Heart left ventricle (tissue), 16 donors: ENCODE results near the gene PP2D1. TPM values are rescaled to one million over a fixed set of nuclear protein-coding genes. Genes with fewer than 3 reads are reported as not detected.

ENCODE experiments used
- ATAC-seq, 4 donors: fragments of 200-7000 bp; cut with Tn5 transposase; one replicate each; pipeline ENCODE4 v1.9.1; 2020 to 2022; ENCODE audit warnings: moderate library complexity in 4 of 4, mild to moderate bottlenecking in 3 of 4, moderate number of reproducible peaks in 1 of 4
- DNase-seq, 5 donors: peaks; one replicate each; pipeline ENCODE4 v3.0.0-alpha.2; 2020
- H3K27ac ChIP-seq, 12 donors: fragments of 200-600 bp; sonication (generic) in 4 of 12; one replicate each; pipeline versions ENCODE4 v1.5.0 to v1.8.0; 2016 to 2022; ENCODE audit warnings: mild to moderate bottlenecking in 2 of 12
- H3K27me3 ChIP-seq, 9 donors: fragments of 200-600 bp; sonication (generic) in 2 of 9; one replicate each; pipeline versions ENCODE4 v1.5.1 to v1.8.0; 2016 to 2022; ENCODE audit warnings: mild to moderate bottlenecking in 3 of 9
- H3K36me3 ChIP-seq, 9 donors: fragments of 200-600 bp; sonication (generic) in 2 of 9; one replicate each; pipeline versions ENCODE4 v1.5.0 to v1.8.0; 2018 to 2022; ENCODE audit warnings: mild to moderate bottlenecking in 2 of 9
- H3K4me1 ChIP-seq, 12 donors: fragments of 200-600 bp; sonication (generic) in 4 of 12; one replicate each; pipeline versions ENCODE4 v1.5.0 to v1.8.0; 2016 to 2022; ENCODE audit warnings: mild to moderate bottlenecking in 3 of 12
- H3K4me3 ChIP-seq, 12 donors: fragments of 200-600 bp; sonication (generic) in 4 of 12; one replicate each; pipeline versions ENCODE4 v1.5.0 to v1.8.0; 2017 to 2022; ENCODE audit warnings: mild to moderate bottlenecking in 9 of 12, moderate library complexity in 4 of 12
- H3K9me3 ChIP-seq, 12 donors: fragments of 200-600 bp; sonication (generic) in 4 of 12; one replicate each; pipeline versions ENCODE4 v1.5.0 to v1.8.0; 2016 to 2022; ENCODE audit warnings: mild to moderate bottlenecking in 1 of 12
- POLR2A ChIP-seq, 2 donors: fragments of 450-650 bp; IDR thresholded peaks; one replicate each; pipeline ENCODE4 v1.6.1; 2017; ENCODE audit warnings: antibody characterized with exemption in 2 of 2, mild to moderate bottlenecking in 2 of 2, moderate library complexity in 2 of 2
- WGBS, 4 donors: extraction: QIAGEN DNeasy Blood & Tissue Kit in 2 of 4; methylation state at CpG; one replicate each; pipeline versions ENCODE4 v1.1.5 to v1.1.7; 2013 to 2018; 5-methylcytosine and 5-hydroxymethylcytosine counted together
- intact Hi-C, 10 donors: fragments of 100-400 bp; cut with DNase I; formaldehyde crosslinking; loops; one replicate each; pipeline versions ENCODE4 v1.11.1 to v1.14.2; 2022
- long read RNA-seq, 3 donors: library from polyadenylated mRNA; unstranded; transcript quantifications; one replicate each; pipeline ENCODE4 v2.0.0, GENCODE V29; 2020 to 2021
- polyA plus RNA-seq, 2 donors: library from polyadenylated mRNA; stranded (reverse); fragments of 200-250 nt; gene quantifications; one replicate each; pipeline ENCODE4 v1.2.3, GENCODE V29; 2013
- total RNA-seq, 9 donors: library from RNA; depleted of rRNA in 2 of 9; stranded (reverse); fragments of >200 nt in 2 of 9; fragmentation: NEBNext Ultra II Directional in 3 of 9; extraction: Animal tissue kit (Norgen Biotek cat#: 25700) in 3 of 9; gene quantifications; one replicate each; pipeline versions ENCODE4 v1.1.0 to v1.2.4, GENCODE V29; 2016 to 2023
- TF ChIP-seq, protein P1 (sequence below), 12 donors: fragments of 200-600 bp; sonication (generic) in 4 of 12; IDR thresholded peaks; one replicate each; pipeline versions ENCODE4 v1.5.0 to v1.8.0; 2018 to 2022; ENCODE audit warnings: antibody characterized with exemption in 12 of 12, mild to moderate bottlenecking in 5 of 12
- donor health status: ischemic (EF 13 %, LVEDD 7.1; RV severe dilation, severe dysfunction).
- donor health status: healthy with polysubstance abuse.
- donor health status: DM: no; HTN: yes; CAD: no.
- donor health status: DM: no; HTN: no; CAD: no.
- donor health status: ischemic (EF 25% LVEDD 6.9; RV normal size, moderate dysfunction).
- donor health status: ischemic (EF 25% LVEDD 5.7; RV mildly dilated, moderate dysfunction).
- donor health status: healthy.
- donor health status: DM: yes; HTN: yes; CAD: no.
- donor health status: ischemic (EF 35%, LVEDD 5.7; RV mildly dilated, moderate dysfunction).
- donor health status: nonischemic (EF 11% LVEDD 7.7; RV severe dilation, severe dysfunction).
- donor health status: DM: yes; HTN: yes; CAD: no.
- donor health status: PGD.
- donor health status: ischemic (EF 29% LVEDD 5.4; RV normal size, mild dysfunction).
- donor health status: nonischemic (EF 23%, LVEDD 6.1; RV moderate dilation, normal function).

The PP2D1 gene
- total RNA-seq (not detected), polyA plus RNA-seq (not detected)
- long read RNA-seq, donor 1: 0 reads
- long read RNA-seq, donor 2: 0 reads
- long read RNA-seq, donor 3: 0 reads

DNA sequence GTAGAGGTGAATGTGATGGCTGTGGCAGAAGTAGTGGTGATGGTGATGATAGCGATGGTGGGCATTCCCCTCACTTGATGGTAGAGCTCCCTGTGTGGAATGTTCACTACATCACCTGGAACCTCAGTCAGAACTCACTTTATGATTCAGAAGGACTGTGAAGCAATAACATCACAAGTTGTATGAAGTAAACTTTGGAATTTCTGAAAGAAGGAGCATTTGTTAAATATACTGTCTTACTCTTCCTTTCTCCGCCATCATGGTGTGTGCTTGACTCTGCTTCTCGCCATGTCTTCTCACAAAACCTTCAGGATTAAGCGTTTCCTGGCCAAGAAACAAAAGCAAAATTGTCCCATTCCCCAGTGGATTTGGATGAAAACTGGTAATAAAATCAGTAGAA is at the start of gene PP2D1:
Gene PP2D1 (minus strand): TSS at position 101 of the 400 bp plus-strand sequence. CDS start 192 bp downstream, outside the sequence.
- Histone ChIP-seq H3K36me3 (no peaks in the 10 kb centered on the region), H3K4me1 (no peaks in the 10 kb centered on the region), H3K4me3 (no peak within 1 kb of the TSS), H3K9me3 (no peaks in the 10 kb centered on the region), H3K27ac (no peak within 1 kb of the TSS), H3K27me3 (no peaks in the 10 kb centered on the region)
- WGBS, 4 donors: 91 to 94% (median 91%) methylated on average over 4 of the region's 4 CpGs
- DNase-seq: no peak
- no peak for ATAC-seq
- intact Hi-C loops: no loop called here
- TF ChIP-seq, protein P1, sequence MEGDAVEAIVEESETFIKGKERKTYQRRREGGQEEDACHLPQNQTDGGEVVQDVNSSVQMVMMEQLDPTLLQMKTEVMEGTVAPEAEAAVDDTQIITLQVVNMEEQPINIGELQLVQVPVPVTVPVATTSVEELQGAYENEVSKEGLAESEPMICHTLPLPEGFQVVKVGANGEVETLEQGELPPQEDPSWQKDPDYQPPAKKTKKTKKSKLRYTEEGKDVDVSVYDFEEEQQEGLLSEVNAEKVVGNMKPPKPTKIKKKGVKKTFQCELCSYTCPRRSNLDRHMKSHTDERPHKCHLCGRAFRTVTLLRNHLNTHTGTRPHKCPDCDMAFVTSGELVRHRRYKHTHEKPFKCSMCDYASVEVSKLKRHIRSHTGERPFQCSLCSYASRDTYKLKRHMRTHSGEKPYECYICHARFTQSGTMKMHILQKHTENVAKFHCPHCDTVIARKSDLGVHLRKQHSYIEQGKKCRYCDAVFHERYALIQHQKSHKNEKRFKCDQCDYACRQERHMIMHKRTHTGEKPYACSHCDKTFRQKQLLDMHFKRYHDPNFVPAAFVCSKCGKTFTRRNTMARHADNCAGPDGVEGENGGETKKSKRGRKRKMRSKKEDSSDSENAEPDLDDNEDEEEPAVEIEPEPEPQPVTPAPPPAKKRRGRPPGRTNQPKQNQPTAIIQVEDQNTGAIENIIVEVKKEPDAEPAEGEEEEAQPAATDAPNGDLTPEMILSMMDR (IDR thresholded peaks at IDR 0.05): no peak
- no peak for TF ChIP-seq POLR2A (IDR thresholded peaks at IDR 0.05)

GRCh38 chr3:20060974-20061685 is 49.1 kb upstream of the PP2D1 start:
- ATAC-seq: peak in 3 of 4 donors; percentile 23 to 56 (median 38)
- peak overlapping the region in 4 of 12 donors; percentile 5 to 36 (median 24) for H3K4me3 ChIP-seq

GRCh38 chr3:20059929-20060328 is 47.9 kb upstream of the PP2D1 start:
- H3K4me3 ChIP-seq: no peak overlapping the region
- TF ChIP-seq POLR2A (IDR thresholded peaks at IDR 0.05): no peak
- TF ChIP-seq, protein P1 (IDR thresholded peaks at IDR 0.05): no peak
- DNase-seq (no peak), ATAC-seq (no peak)
- H3K27ac ChIP-seq: peak overlapping the region in 1 of 12 donors; percentile 34
- H3K9me3 ChIP-seq: no peaks in the 10 kb centered on the region
- WGBS, 4 donors: 95 to 97% (median 95%) methylated on average over 3 of the region's 3 CpGs
- no peaks in the 10 kb centered on the region for H3K36me3 ChIP-seq
- peaks cover 21 to 74% (median 46%) of the 10 kb centered on the region in 12 donors for H3K4me1 ChIP-seq
- H3K27me3 ChIP-seq: no peaks in the 10 kb centered on the region
- intact Hi-C loops: no loop called here

More at GRCh38 chr3:20060974-20061685, 49.1 kb upstream of the PP2D1 start:
- intact Hi-C loops: no loop called here
- DNase-seq: no peak
- Histone ChIP-seq H3K4me1 (peaks cover 14 to 74% (median 44%) of the 10 kb centered on the region in 12 donors), H3K9me3 (no peaks in the 10 kb centered on the region), H3K27me3 (no peaks in the 10 kb centered on the region), H3K36me3 (no peaks in the 10 kb centered on the region), H3K27ac (peak overlapping the region in 6 of 12 donors; percentile 12 to 90 (median 34))
- WGBS, 4 donors: 75 to 80% (median 76%) methylated on average over 4 of the region's 4 CpGs
- TF ChIP-seq, protein P1 (IDR thresholded peaks at IDR 0.05): no peak
- no peak for TF ChIP-seq POLR2A (IDR thresholded peaks at IDR 0.05)

GRCh38 chr3:20057612-20058180 is 45.6 kb upstream of the PP2D1 start:
- ATAC-seq: peak; percentile 6 to 64 (median 24)
- WGBS, 4 donors: 8 to 24% (median 19%) methylated on average over 2 of the region's 2 CpGs

More at GRCh38 chr3:20057612-20058180, 45.6 kb upstream of the PP2D1 start:
- Histone ChIP-seq H3K27me3 (no peaks in the 10 kb centered on the region), H3K9me3 (no peaks in the 10 kb centered on the region), H3K27ac (peak overlapping the region; percentile 38 to 82 (median 64)), H3K36me3 (no peaks in the 10 kb centered on the region), H3K4me3 (no peak overlapping the region), H3K4me1 (peaks cover 21 to 75% (median 47%) of the 10 kb centered on the region in 12 donors)
- TF ChIP-seq POLR2A (IDR thresholded peaks at IDR 0.05): no peak
- TF ChIP-seq, protein P1 (IDR thresholded peaks at IDR 0.05): no peak
- DNase-seq: no peak
- intact Hi-C loops: no loop called here
